ENCODE measurements around the gene TMEM9B. TPM values are rescaled to one million over a fixed set of nuclear protein-coding genes. Genes with fewer than 3 reads are reported as not detected.

The TMEM9B gene
- total and polyA plus RNA-seq, 11 donors: 38.8 to 79.5 (median 46.5) TPM

Other genes with a start within 250 kb of the TMEM9B start
- 10 to 100 TPM; 21.6 to 39.9 (median 27.4) TPM for gene AKIP1, start 53.3 kb downstream of the TMEM9B start, total RNA-seq
- gene AKIP1, start 53.3 kb downstream of the TMEM9B start, polyA plus RNA-seq: 10 to 100 TPM; 17.7 to 31.1 TPM
- gene C11orf16, start 31.5 kb downstream of the TMEM9B start, total RNA-seq: not detected
- not detected for gene C11orf16, start 31.5 kb downstream of the TMEM9B start, polyA plus RNA-seq
- gene ASCL3, start 21.4 kb downstream of the TMEM9B start, total RNA-seq: not detected
- not detected for gene ASCL3, start 21.4 kb downstream of the TMEM9B start, polyA plus RNA-seq
- 1 to 10 TPM in 4 of 9 donors, under 1 TPM in 5; 0.24 to 3.4 (median 0.63) TPM for gene NRIP3, start 39.6 kb upstream of the TMEM9B start, total RNA-seq
- under 1 TPM; 0.23 to 0.26 TPM for gene NRIP3, start 39.6 kb upstream of the TMEM9B start, polyA plus RNA-seq
- 1 to 10 TPM in 5 of 9 donors, under 1 TPM in 4; 0.21 to 4.3 (median 1.3) TPM for gene SCUBE2, start 127.2 kb upstream of the TMEM9B start, total RNA-seq
- gene SCUBE2, start 127.2 kb upstream of the TMEM9B start, polyA plus RNA-seq: under 1 TPM; 0.08 to 0.55 TPM